Measurements from ENCODE around the gene CATSPER4.
A peak's percentile ranks its signal among the peaks of the same experiment; 100 is the strongest.

CATSPER4 gene

GRCh38 chr1:26203642-26204318, 13.4 kb downstream of the CATSPER4 start:
- ChIA-PET CTCF (interaction anchor here (0.7 to 1.0 kb wide), 4 partner anchors 9 to 160 kb away, joined by 3 to 7 read pairs (median 4); partner anchors contain the start of gene CEP85), POLR2A (no interaction called here)
- TF ChIP-seq ZBTB48 (tag by site-specific recombination; IDR thresholded peaks at IDR 0.05) (peak; percentile 63; the same call in 1 of the 2 replicates), ZIC2 (tag by site-specific recombination; IDR thresholded peaks at IDR 0.05) (peak; percentile 34), ZBTB44 (tag by site-specific recombination; IDR thresholded peaks at IDR 0.05) (no peak), ZNF24 (tag by site-specific recombination; IDR thresholded peaks at IDR 0.05) (no peak)
- H3K9me3 ChIP-seq (ENCODE audit: control insufficient read depth, insufficient read depth, low read depth, low read length): no peaks in the 10 kb centered on the region
- H3K4me1 ChIP-seq (ENCODE audit: control insufficient read depth, insufficient read depth, low read length): no peaks in the 10 kb centered on the region
- H3K4me3 ChIP-seq (ENCODE audit: low read depth, low read length): no peak overlapping the region
- no peak overlapping the region for H3K27ac ChIP-seq (ENCODE audit: extremely low read depth, low read depth, low read length)
- no peaks in the 10 kb centered on the region for H3K36me3 ChIP-seq (ENCODE audit: control insufficient read depth in 2 of 2, insufficient read depth in 1 of 2, low read length in 2 of 2)

GRCh38 chr1:26210147-26210870, 19.9 kb downstream of the CATSPER4 start:
- no peak for TF ChIP-seq PRDM1 (tag by site-specific recombination; IDR thresholded peaks at IDR 0.05)
- ChIA-PET POLR2A (interaction anchor here (0.7 kb wide), 1 partner anchor 37 kb away, joined by 3 read pairs; no protein-coding TSS in a partner anchor), CTCF (interaction anchor here (1.1 to 1.5 kb wide), 2 partner anchors 23 to 174 kb away, joined by 3 to 6 read pairs; partner anchors contain the start of gene CEP85)
- Histone ChIP-seq H3K9me3 (ENCODE audit: control insufficient read depth, insufficient read depth, low read depth, low read length) (no peaks in the 10 kb centered on the region), H3K36me3 (ENCODE audit: control insufficient read depth in 2 of 2, insufficient read depth in 1 of 2, low read length in 2 of 2) (no peaks in the 10 kb centered on the region), H3K27ac (ENCODE audit: extremely low read depth, low read depth, low read length) (no peak overlapping the region), H3K4me3 (ENCODE audit: low read depth, low read length) (no peak overlapping the region), H3K4me1 (ENCODE audit: control insufficient read depth, insufficient read depth, low read length) (no peaks in the 10 kb centered on the region)

- TF ChIP-seq ZNF121 (tag by site-specific recombination; IDR thresholded peaks at IDR 0.05) (peak; percentile 92), ZBTB1 (tag by site-specific recombination; IDR thresholded peaks at IDR 0.05) (no peak)
- no peak overlapping the region for H3K4me3 ChIP-seq (ENCODE audit: low read depth, low read length)
- H3K9me3 ChIP-seq (ENCODE audit: control insufficient read depth, insufficient read depth, low read depth, low read length): no peaks in the 10 kb centered on the region
- ChIA-PET POLR2A (no interaction called here), CTCF (interaction anchor here (0.6 to 1.7 kb wide), 5 partner anchors 9 to 870 kb away, joined by 3 to 5 read pairs (median 4); partner anchors contain the start of genes CEP85 and ZNF593)
- no peaks in the 10 kb centered on the region for H3K36me3 ChIP-seq (ENCODE audit: control insufficient read depth in 2 of 2, insufficient read depth in 1 of 2, low read length in 2 of 2)
- H3K4me1 ChIP-seq (ENCODE audit: control insufficient read depth, insufficient read depth, low read length): no peaks in the 10 kb centered on the region
- no peak overlapping the region for H3K27ac ChIP-seq (ENCODE audit: extremely low read depth, low read depth, low read length)
Measured at GRCh38 chr1:26212726-26213125, 22.3 kb downstream of the CATSPER4 start.

- POLR2A ChIA-PET: no interaction called here
- H3K4me3 ChIP-seq (ENCODE audit: low read depth, low read length): no peak overlapping the region
- CTCF ChIA-PET: interaction anchor here (0.6 to 1.7 kb wide), 2 partner anchors 20 to 108 kb away, joined by 4 to 5 read pairs; partner anchors contain the start of gene CEP85
- H3K4me1 ChIP-seq (ENCODE audit: control insufficient read depth, insufficient read depth, low read length): no peaks in the 10 kb centered on the region
- TF ChIP-seq ZNF138 (tag by site-specific recombination; IDR thresholded peaks at IDR 0.05; ENCODE audit: borderline replicate concordance) (no peak), ZNF362 (tag by site-specific recombination; IDR thresholded peaks at IDR 0.05) (0 out of 2 replicates have a peak, but pooled peaks have one; percentile 57)
- H3K27ac ChIP-seq (ENCODE audit: extremely low read depth, low read depth, low read length): no peak overlapping the region
- H3K36me3 ChIP-seq (ENCODE audit: control insufficient read depth in 2 of 2, insufficient read depth in 1 of 2, low read length in 2 of 2): no peaks in the 10 kb centered on the region
- no peaks in the 10 kb centered on the region for H3K9me3 ChIP-seq (ENCODE audit: control insufficient read depth, insufficient read depth, low read depth, low read length)
Measured at GRCh38 chr1:26213335-26213905, 23.0 kb downstream of the CATSPER4 start.

Measured in HEK293 (cell line).